ENCODE results near the gene WWC2.

Gene WWC2

DNA sequence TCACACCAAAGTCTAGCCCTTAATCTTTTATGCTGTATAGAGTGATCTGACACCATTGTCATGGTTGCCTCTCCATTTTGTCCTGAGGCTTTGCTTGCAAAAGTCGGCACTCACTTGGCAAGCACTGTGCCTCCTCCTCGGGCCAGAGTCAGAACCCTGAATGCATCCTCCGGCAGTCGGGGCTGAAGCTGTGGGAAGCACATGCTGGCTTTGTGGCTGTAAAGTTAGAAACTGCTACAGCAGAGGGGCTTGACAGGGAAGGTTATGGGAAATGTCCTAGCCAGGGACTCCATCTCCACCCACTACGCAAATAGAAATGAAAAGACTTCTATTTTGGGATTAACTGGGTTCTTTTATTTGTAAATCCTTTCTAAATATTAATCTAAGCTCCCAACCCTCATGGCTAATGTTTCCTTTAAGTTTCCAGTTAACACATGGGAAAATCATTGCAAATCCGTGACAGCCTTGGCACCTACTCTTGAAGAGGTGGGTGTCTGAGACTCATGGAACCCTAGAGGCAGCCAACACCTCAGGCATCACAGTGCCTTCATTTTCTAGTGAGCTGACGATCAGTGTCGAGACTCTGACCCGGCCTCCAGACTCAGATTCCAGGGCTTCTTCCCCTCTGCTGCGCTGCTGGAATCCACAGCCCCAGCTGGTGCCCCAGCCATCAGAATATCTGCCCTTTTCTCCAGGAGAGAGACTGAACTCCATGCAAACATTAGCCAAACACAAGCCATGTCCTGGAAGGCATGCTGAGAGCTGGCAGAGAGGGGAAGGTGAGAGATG is 231.1 kb downstream of the WWC2 start:
- no peak for DNase-seq (ENCODE audit: low spot score)

GRCh38 chr4:183330841-183331240 is 231.8 kb downstream of the WWC2 start:
- no peak for DNase-seq (ENCODE audit: low spot score)

DNA sequence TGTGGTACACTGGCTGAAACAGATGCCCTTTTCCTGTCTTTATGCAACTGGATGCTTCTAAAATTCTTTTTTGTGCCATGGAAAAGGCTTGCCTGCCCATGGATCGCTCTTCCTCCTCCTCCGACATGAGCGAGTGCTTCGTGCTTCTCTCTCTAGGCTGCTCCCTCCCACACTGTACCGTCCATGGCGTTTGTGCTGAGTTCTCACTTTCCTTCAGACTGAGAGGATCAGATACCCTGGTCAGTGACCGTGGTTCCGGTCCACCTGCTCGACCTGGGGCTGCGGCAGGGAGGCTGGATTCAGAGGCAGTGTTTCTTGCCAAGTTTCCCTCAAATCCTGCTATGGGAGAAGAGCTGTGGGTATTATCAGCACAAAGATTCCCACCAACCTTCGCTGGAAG is 233.4 kb downstream of the WWC2 start:
- DNase-seq (ENCODE audit: low spot score) = no peak

DNA sequence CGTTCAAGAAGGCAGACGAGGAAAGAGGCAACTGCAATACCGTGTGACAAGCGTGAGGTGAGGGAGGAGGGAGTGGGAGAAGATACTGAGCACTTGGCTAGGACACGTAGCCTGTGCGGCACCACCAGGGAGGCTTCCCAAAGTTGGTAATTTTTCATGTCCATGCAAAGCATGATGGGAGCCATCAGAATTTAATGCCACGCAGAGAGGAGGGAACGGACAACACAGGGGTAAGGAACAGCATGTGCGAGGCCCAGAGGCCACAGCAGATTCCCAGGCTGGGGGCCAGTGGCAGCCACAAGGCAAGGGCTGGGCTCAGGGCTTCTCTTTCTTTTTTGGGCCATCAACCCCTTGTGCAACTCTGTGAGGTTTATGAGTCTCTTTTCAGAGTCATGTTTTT is 234.1 kb downstream of the WWC2 start:
- DNase-seq (ENCODE audit: low spot score) = no peak

- DNase-seq (ENCODE audit: low spot score) = no peak
These were observed 234.9 kb downstream of the WWC2 start for GRCh38 chr4:183333983-183334382.

DNA sequence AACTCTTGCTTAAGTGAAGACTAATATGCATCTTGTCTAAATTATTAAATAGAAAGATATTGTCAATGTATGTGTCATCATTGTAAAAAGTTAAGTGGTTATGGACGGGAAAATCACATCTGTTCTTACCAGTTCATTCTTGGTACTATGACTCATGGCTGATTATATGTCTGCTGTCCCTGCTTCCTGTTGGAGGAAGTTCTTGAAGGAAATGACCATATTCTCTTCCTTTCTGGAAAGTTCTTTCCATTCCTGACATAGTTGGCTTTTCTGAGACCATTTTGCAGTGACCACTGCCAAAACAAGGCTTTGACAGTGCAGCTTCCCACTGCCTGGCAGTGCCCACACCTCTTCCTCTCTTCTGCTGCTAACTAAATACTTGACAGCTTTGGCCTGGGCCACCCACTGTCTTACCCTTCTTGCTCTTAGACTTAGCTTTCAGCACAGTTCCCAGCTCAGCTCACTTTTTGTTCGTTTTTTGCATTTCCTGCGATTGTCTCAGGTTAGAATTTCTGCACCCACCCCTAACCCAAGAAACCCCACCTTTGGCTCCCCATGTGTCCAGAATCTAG is 236.4 kb downstream of the WWC2 start:
- DNase-seq (ENCODE audit: low spot score) = peak; percentile 65

GRCh38 chr4:183337349-183337748 is 238.3 kb downstream of the WWC2 start:
- DNase-seq (ENCODE audit: low spot score) = no peak

GRCh38 chr4:183337833-183338232 is 238.8 kb downstream of the WWC2 start:
- peak; percentile 33 for DNase-seq (ENCODE audit: low spot score)

GRCh38 chr4:183342541-183343533 is 243.8 kb downstream of the WWC2 start:
- peak; percentile 40 for DNase-seq (ENCODE audit: low spot score)

GRCh38 chr4:183343730-183344129 is 244.7 kb downstream of the WWC2 start:
- DNase-seq (ENCODE audit: low spot score) = no peak

GRCh38 chr4:183344523-183345255 is 245.6 kb downstream of the WWC2 start:
- DNase-seq (ENCODE audit: low spot score) = no peak

DNA sequence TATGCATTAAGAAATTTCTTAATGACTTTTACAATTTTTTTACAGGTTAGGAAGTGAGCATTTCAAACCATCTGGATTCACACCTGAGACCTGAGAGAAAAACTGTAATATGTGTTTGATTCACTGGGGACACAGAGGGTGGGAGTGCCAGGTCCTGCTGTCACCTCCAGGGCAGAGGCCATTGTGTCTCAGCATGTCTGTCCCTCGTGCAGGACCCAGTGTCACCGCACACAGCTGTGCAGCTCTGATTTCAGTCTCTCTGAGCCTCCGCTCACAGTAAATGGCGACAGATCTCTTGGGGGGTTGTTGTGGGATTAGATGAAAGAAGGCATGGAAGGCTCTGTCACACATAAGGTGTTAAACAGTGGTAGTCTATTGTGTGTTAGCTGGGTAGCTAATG is 246.2 kb downstream of the WWC2 start:
- DNase-seq (ENCODE audit: low spot score) = no peak

- DNase-seq (ENCODE audit: low spot score) = no peak
These were observed 248.1 kb downstream of the WWC2 start for GRCh38 chr4:183347146-183347545.

DNA sequence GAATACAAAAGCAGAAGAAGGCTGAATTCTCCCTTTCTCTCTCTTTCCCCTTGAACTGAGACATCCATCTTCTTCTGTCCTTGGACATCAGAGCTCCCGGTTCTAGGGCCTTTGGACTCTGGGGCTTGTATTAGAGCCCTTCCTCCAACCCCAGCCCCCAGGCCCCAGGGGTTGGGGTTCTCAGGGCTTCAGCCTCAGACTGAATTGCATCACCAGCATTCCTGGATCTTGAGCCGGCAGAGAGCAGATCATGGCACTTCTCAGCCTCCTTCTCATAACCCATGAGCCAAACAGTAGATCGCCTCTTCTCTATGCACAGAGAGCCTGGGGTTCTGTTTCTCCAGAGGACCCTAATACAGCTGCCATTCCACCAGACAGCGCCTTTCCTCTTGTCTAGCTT is 248.5 kb downstream of the WWC2 start:
- peak; percentile 45 for DNase-seq (ENCODE audit: low spot score)

DNA sequence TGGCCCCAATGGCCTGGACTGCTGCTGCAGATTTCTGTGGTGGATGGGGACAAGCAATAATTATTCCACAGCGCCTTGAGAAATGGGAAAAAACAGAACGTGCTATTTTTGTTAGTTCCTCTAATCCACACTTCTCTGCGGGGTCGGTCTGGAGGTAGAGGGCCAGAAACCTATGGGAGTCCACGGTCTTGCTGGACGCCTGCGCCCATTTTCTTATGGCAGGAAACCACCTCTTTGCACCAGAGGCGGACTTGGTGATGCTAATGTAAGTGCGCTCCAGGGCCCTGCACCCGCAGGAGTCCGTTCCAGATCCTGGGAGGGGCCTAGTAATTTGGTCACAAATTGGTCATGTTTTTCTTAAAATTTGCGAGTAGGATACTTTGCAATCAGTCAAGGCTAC is 249.1 kb downstream of the WWC2 start:
- no peak for DNase-seq (ENCODE audit: low spot score)

GRCh38 chr4:183348706-183349659 is 249.9 kb downstream of the WWC2 start:
- DNase-seq (ENCODE audit: low spot score) = peak; percentile 88

GRCh38 chr4:183349673-183350072 is 250.6 kb downstream of the WWC2 start:
- peak; percentile 73 for DNase-seq (ENCODE audit: low spot score)

GRCh38 chr4:183350317-183351071 is 251.4 kb downstream of the WWC2 start:
- DNase-seq (ENCODE audit: low spot score) = peak; percentile 70

GRCh38 chr4:183352546-183352945 is 253.5 kb downstream of the WWC2 start:
- DNase-seq (ENCODE audit: low spot score) = no peak

DNA sequence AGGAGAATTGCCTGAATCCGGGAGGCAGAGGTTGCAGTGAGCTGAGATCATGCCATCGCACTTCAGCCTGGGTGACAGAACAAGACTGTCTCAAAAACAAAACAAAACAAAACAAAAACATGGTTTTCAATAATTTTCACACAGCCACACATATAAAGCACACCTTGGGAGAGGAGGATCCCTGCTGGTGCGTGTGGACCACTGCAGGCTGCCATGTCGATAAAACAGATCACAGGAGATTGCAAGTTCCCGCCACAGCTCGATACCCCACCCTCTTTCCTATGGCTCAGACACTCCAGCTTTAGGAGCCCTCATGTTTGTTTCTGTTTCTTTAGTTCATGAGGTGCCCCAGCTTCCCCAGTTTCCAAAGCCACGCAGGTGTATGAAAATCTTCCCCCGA is 254.5 kb downstream of the WWC2 start:
- no peak for DNase-seq (ENCODE audit: low spot score)

Measured in AG20443 (cell line).